Effector memory CD8-positive, alpha-beta T cell (primary cell): ENCODE data around the gene NAIF1.

Experiments
- ATAC-seq: fragments of 150-1000 bp; cut with Tn5 transposase; replicated peaks from 2 replicates; pipeline ENCODE4 v1.10.0; 2021; ENCODE audit warnings: mild to moderate bottlenecking, moderate library complexity
- DNase-seq, 3 experiments: peaks; one replicate each; pipeline ENCODE4 v3.0.0; 2021
- H3K27ac Mint-ChIP-seq, 2 donors: one replicate each; pipeline ENCODE4 v1.8.0; 2022; ENCODE audit warnings: mild to moderate bottlenecking in 2 of 2, mixed read lengths in 2 of 2, moderate library complexity in 2 of 2
- H3K27me3 Mint-ChIP-seq, 2 donors: one replicate each; pipeline ENCODE4 v1.8.0; 2022; ENCODE audit warnings: mixed read lengths in 2 of 2
- H3K36me3 Mint-ChIP-seq: one replicate; pipeline ENCODE4 v1.8.0; 2022; ENCODE audit warnings: mild to moderate bottlenecking, moderate library complexity, mixed read lengths; ENCODE audit not compliant: insufficient read depth
- H3K4me1 Mint-ChIP-seq, 2 donors: one replicate each; pipeline ENCODE4 v1.8.0; 2022; ENCODE audit warnings: low read depth in 2 of 2, mixed read lengths in 2 of 2
- H3K4me3 Mint-ChIP-seq, 2 donors: one replicate each; pipeline ENCODE4 v1.8.0; 2022; ENCODE audit warnings: mild to moderate bottlenecking in 2 of 2, mixed read lengths in 2 of 2, moderate library complexity in 2 of 2
- H3K9me3 Mint-ChIP-seq, 2 donors: one replicate each; pipeline ENCODE4 v1.8.0; 2022; ENCODE audit warnings: mixed read lengths in 2 of 2

The NAIF1 gene

DNA sequence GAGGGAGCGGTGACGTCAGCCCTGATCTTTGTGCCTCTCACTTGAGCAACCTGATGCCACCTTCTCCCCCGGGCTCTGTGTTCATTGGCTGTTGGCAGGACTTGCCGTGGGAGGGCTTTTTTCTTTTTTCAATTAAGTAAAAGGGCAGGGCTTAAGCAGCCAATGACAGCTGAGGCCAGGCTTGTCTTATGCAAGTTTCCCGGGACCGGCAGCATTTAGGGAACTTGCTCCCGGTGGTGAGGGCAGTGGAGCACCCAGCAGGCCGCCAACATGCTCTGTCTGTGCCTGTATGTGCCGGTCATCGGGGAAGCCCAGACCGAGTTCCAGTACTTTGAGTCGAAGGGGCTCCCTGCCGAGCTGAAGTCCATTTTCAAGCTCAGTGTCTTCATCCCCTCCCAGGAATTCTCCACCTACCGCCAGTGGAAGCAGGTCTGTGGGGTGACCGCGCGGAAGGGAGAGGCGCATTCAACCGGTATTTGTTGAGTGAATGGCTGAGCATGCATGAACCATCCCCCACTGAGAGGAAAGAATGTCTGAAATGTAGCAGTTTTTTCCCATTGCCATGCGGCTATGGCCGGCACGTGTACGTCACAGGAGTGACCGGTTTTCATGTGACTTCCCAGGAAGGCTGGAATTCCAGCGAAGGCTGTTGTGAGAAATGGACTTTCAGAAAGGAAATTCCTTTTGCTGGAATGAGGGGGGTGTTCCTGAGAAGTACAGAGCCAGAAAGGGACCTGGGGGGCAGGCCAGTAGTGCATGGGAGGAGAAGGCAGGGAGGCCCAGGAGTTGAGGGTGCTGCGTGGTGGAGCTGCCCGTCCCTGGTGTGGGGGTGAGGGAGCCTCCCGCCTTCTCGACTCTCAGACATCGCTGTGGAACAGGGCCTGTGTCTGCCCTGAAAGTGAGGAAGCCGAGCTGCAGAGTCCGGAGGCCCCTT lies 31.4 kb upstream of the NAIF1 start:
- DNase-seq (no peak), ATAC-seq (peak; percentile 40)
- Mint-ChIP-seq H3K4me1 (peaks cover 33 to 40% of the 10 kb centered on the region in 2 donors), H3K4me3 (no peak overlapping the region), H3K36me3 (peaks cover 28% of the 10 kb centered on the region), H3K9me3 (no peaks in the 10 kb centered on the region), H3K27ac (peak overlapping the region; percentile 57 to 60), H3K27me3 (no peaks in the 10 kb centered on the region)

DNA sequence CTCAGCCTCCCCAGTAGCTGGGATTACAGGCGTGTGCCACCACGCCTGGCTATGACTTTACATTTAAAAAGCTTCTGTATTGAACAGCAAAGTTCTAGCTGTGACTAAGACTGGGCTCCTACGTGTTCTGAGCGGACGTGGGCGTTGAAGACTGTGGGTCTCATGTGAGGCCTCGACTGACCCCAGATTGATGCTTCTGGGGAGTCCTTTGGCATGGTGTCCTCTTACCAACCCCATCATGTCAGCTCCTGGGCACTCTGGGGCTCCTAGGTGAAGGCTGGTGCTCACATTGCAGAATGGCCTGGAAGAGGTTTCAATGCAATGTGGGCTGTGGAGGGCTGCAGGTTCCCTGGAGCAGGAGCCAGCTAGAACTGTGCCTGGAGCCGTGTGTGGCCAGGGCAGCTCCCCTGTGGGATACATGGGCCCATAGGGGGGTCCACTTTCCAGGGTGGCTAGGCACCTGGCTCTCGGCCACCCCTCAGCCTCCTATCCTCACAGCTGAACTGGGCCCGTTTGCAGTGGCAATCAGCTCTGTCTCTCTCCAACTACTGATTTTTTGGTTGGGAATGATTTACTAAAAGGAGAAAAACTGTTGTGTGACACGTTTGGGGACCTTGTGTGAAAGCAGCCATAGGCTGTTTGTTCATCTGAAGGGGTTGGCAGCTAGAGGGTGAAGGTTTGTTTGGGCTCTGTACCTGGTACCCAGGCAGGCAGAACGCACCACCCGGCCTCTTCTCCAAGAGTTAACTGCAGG lies 30.6 kb upstream of the NAIF1 start:
- H3K27me3 Mint-ChIP-seq = no peaks in the 10 kb centered on the region
- H3K36me3 Mint-ChIP-seq = peaks cover 21% of the 10 kb centered on the region
- ATAC-seq (no peak), DNase-seq (no peak)
- H3K9me3 Mint-ChIP-seq = no peaks in the 10 kb centered on the region
- H3K4me1 Mint-ChIP-seq = peaks cover 37 to 41% of the 10 kb centered on the region in 2 donors
- H3K27ac Mint-ChIP-seq = peak overlapping the region in 1 of 2 donors; percentile 57
- H3K4me3 Mint-ChIP-seq = no peak overlapping the region

DNA sequence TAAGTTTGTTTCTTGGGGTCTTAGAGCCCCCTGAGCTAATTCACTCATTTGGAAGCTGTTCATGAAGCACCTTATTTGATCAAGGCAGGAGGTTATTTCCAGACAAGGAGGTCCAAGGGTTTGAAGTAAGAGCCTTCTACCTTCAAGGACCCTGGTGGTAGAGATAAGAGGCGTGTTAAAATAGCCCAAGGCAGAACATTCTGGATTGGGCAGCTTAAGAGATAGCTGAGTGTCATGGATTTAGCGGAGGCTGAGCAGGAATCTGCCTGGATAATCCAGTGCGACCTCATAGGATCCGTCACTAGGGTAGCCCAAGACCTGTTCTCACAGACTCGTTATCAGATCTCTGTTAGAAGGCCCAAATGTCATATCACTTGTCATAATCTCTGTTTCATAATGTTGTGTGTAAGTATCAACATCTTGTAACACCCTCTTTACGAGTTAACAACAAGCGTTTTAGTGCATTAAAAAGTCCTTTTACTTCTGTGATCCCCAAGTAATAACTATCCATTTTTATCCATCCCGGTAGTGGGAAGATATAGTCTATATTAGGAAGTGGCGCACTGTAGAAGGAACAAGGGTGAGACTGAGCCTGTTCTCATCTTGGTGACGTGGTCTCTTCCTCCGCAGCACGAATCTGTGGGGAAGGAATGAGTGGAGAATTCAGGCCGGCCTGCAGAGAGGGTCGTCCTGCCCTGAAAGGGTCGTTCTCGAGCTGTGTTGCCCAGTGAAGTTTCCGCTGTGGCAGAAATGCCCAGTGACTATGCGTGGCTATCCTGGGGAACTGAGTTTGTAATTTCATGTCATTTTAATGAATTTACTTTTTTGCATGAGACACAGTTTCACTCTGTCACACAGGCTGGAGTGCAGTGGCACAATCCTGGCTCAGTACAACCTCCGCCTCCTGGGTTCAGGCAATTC lies 29.8 kb upstream of the NAIF1 start:
- DNase-seq (no peak), ATAC-seq (no peak)
- H3K27ac Mint-ChIP-seq = peak overlapping the region in 1 of 2 donors; percentile 57
- peaks cover 42 to 44% of the 10 kb centered on the region in 2 donors for H3K4me1 Mint-ChIP-seq
- no peaks in the 10 kb centered on the region for H3K27me3 Mint-ChIP-seq
- no peaks in the 10 kb centered on the region for H3K9me3 Mint-ChIP-seq
- H3K4me3 Mint-ChIP-seq = no peak overlapping the region
- H3K36me3 Mint-ChIP-seq = peaks cover 13% of the 10 kb centered on the region

DNA sequence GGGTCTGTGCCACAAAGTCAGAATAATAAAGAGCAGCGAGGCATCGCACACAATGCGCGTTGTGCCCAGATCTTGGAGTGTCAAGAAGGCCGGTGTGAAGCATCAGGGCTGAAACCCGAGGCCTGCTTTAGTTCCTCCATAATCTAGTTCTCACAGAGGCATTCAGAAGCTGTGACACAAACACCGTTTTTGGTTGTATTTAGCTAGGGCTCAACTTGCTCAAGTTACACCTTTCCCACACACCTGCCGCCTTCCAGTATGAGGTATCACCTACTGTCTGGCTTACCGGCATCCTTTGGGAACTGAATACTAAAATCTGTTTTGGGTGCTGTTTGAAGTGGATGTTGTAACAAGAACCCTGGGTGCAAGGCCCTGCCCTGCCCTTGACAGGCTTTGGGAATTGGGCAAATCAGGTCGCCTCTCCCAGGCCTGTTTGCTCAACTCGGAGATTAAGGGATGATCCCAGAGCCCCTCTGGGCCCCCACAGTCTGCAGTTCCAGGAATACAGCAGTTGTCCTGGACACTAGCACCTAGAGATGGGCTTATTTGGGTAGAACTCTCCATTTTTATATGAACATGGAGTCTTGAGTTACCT lies 27.9 kb upstream of the NAIF1 start:
- Mint-ChIP-seq H3K27me3 (no peaks in the 10 kb centered on the region), H3K9me3 (no peaks in the 10 kb centered on the region), H3K4me3 (no peak overlapping the region), H3K4me1 (peaks cover 47 to 53% of the 10 kb centered on the region in 2 donors), H3K27ac (peak overlapping the region; percentile 59 to 64), H3K36me3 (peaks cover 5% of the 10 kb centered on the region)
- ATAC-seq = no peak
- DNase-seq = no peak

DNA sequence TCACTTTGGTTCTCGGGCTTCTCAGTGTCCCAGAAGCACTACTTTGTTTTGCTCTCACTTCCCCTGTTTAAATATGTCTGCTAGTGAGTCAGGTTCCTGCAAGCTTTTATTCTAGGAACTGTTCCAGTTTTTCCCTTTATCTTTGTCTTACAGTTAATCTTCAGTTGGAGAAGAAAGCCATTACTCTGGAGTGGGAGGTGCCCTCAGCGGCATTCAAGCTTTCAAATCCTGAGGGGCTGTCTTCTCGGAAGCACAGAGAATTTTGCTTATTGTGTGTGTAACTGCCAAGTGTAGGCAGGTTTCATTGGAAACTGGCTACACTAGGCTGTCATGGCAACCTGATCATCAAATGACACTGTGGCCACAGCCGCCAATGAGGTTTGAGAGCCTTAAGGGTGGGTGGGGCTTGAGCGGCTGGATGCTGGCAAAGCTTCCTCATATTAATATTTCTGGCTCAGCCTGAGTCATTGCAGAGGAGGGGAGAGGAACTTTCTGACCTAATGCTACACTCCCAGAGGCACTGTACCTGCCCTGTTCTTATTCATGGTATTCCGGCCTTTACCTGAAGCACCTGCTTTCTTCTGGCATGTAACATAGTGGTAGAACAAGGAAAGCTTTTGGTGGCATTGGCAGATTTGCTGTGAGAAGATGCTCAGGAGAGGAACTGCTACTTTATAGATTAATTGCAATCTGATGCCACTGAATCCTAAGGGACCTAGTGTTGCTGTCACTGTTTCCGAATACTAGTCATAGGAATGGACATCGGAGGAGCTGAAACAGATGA lies 27.2 kb upstream of the NAIF1 start:
- no peaks in the 10 kb centered on the region for H3K9me3 Mint-ChIP-seq
- no peaks in the 10 kb centered on the region for H3K27me3 Mint-ChIP-seq

DNA sequence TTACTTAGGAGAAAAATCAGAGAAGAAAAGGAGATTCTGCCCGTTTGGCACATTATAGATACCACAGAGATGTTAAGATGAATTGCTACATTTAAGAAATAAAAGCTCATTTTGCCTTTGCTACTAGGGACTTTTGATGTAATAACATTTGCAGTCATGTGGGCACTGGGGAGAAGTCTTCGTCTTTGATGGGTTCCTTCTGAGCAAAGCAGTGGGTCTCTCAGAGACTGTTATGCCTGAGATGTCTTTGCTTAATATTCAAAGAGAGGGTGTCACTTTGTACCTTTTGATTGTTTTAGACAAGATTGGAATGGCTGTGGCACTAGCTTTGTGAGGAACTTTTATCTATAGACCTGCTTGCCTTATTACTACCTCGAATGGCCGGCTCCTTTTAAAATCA lies 25.9 kb upstream of the NAIF1 start:
- H3K27ac Mint-ChIP-seq = peak overlapping the region; percentile 75 to 87
- ATAC-seq = no peak
- peaks cover 8% of the 10 kb centered on the region for H3K36me3 Mint-ChIP-seq
- H3K4me1 Mint-ChIP-seq = peaks cover 36 to 57% of the 10 kb centered on the region in 2 donors
- H3K9me3 Mint-ChIP-seq = no peaks in the 10 kb centered on the region
- no peaks in the 10 kb centered on the region for H3K27me3 Mint-ChIP-seq
- H3K4me3 Mint-ChIP-seq = no peak overlapping the region
- DNase-seq = no peak

More for the DNA sequence above, 27.2 kb upstream of the NAIF1 start:
- peak overlapping the region; percentile 59 to 64 for H3K27ac Mint-ChIP-seq
- H3K4me1 Mint-ChIP-seq = peaks cover 44 to 57% of the 10 kb centered on the region in 2 donors
- no peak overlapping the region for H3K4me3 Mint-ChIP-seq
- peak; percentile 86 for ATAC-seq
- peak in 1 of 3 experiments; percentile 29 for DNase-seq
- peaks cover 5% of the 10 kb centered on the region for H3K36me3 Mint-ChIP-seq

DNA sequence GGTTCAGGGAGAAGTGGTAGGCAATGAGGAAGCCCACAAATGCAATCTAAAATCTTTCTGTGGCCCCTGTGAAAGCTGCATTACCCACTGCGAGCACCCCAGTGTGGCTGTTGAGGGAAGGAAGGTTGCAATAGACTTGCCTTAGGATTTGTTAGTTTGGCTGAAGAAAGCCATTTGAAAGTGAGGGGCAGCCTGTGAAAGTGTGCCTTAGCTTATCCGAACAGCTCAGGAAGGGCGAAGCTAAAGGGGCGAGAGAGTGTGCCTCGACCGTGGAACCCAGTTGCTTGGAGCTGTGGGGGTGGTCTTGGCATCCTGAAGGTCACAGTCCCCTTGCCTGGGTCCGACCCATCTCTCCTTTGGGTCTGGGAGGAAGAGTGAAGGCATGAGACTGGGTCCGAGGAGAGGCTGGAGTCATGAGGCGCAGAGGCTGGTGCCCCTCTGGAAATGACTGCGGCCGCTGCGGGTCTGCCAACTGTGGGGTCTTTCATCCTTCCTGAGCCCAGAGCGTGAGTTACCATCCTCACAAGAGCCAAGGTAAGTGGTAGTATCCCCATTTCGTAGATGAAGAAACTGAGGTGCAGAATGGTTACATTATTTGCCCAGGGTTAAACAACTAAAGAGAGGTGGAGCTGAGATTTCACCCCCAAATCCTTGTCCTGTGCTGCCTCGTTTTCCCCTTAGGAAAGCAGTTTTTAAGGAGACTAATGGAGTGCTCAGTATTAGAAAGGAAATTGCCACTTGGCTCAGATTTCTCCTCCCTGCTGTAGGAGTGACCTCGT lies 25.3 kb upstream of the NAIF1 start:
- DNase-seq (no peak), ATAC-seq (no peak)
- H3K4me1 Mint-ChIP-seq = peaks cover 38 to 63% of the 10 kb centered on the region in 2 donors
- H3K4me3 Mint-ChIP-seq = no peak overlapping the region
- H3K36me3 Mint-ChIP-seq = peaks cover 14% of the 10 kb centered on the region
- no peaks in the 10 kb centered on the region for H3K9me3 Mint-ChIP-seq
- peak overlapping the region; percentile 75 to 87 for H3K27ac Mint-ChIP-seq
- no peaks in the 10 kb centered on the region for H3K27me3 Mint-ChIP-seq

DNA sequence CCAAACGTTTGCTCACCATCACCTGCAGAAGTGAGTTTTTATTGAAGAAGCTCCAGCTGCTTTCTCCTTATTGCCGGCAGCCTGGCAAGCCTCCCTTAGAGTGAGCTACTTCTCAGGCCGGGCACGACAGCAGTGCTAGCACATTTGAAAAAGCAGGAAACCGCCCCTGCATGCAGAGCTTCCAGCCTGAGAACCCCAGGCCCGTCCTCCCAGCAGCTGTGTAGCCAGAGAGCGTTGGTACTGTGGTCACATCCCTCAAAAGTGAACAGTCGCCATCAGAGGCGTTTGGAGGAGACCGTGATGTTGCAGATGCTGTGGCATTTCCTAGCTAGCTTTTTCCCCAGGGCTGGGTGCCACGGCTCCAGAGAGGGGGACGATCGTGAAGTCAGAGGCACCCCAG lies 24.5 kb upstream of the NAIF1 start:
- ATAC-seq = no peak
- Mint-ChIP-seq H3K4me1 (peaks cover 36 to 61% of the 10 kb centered on the region in 2 donors), H3K27ac (peak overlapping the region; percentile 73 to 87), H3K4me3 (peak overlapping the region in 1 of 2 donors; percentile 28), H3K9me3 (no peaks in the 10 kb centered on the region), H3K27me3 (no peaks in the 10 kb centered on the region), H3K36me3 (peaks cover 17% of the 10 kb centered on the region)
- no peak for DNase-seq

DNA sequence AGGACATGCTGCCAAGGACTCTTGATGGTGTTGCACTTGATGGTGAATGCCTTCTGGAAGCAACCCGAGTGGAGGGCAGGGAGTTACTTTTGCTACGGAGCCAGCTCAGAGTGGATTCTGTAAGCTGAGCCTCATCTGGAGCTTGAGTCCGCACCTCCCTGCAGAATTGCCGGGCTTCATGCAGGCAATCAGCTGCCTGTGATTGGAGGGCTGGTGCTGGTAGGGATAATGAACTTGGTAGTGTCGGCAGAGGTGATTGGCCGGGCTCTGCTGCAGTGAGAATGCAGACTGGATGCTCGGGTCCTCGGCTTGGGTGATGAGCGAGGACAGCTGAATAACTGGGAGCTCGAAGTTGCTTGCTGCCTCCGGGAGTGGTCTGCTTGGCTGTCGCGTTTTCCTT lies 24.0 kb upstream of the NAIF1 start:
- Mint-ChIP-seq H3K36me3 (peaks cover 20% of the 10 kb centered on the region), H3K9me3 (no peaks in the 10 kb centered on the region), H3K4me1 (peaks cover 36 to 59% of the 10 kb centered on the region in 2 donors), H3K27me3 (no peaks in the 10 kb centered on the region), H3K4me3 (no peak overlapping the region), H3K27ac (peak overlapping the region in 1 of 2 donors; percentile 55)
- no peak for ATAC-seq
- no peak for DNase-seq

DNA sequence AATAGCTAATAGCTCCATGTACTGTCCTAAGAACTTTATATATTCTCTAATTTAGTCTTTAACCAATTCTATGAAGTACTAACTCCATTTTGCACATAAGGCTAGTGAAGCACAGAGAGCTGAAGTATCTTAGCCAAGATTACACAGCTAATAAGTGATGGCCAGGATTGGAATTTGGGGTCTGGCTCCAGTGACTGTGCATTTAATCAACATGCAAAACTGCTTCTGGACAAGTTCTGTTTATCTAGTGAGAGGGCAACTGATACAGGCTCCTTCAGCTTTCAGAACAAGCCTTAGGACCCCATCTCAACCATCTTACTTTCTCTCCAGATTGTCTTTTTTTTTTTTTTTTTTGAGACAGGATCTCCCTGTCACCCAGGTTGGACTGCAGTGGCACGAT lies 22.2 kb upstream of the NAIF1 start:
- no peaks in the 10 kb centered on the region for H3K27me3 Mint-ChIP-seq
- no peak overlapping the region for H3K4me3 Mint-ChIP-seq
- no peak for ATAC-seq
- peaks cover 30% of the 10 kb centered on the region for H3K36me3 Mint-ChIP-seq
- H3K9me3 Mint-ChIP-seq = no peaks in the 10 kb centered on the region
- H3K4me1 Mint-ChIP-seq = peaks cover 38 to 66% of the 10 kb centered on the region in 2 donors
- DNase-seq = no peak
- H3K27ac Mint-ChIP-seq = no peak overlapping the region

DNA sequence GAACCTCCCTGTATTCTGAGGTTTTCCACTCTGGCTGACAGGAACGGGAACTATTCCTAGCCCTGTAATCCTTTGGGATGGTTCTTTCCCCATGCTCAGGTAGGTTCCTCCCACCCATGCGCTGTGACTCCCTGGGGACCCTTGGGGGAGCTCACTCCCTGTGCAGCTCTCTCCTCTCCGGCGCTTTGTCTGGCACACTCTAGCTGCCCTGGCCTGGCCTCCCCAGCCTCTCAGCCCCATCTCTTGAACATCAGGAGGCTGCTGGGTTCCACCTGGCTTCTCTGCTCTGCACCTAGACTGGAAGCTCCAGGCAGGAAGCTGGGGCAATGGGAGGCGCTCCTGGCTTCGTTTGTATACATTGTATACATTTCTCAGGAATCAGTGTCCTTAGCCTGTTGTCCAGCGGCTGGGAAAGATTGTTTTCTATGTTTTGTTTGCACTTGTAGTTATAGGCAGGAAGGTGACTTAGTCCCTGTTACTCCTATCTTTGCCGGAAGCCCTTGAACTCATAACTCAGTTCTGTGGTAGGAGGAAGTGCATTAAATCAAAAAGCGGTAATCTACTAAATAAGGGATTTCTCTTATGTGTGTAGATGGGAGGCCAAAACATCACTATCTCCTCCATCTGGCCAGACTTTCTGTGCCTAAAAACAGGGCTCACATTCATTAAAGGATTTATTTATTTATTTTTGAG lies 21.3 kb upstream of the NAIF1 start:
- Mint-ChIP-seq H3K27me3 (no peaks in the 10 kb centered on the region), H3K4me1 (peaks cover 38 to 67% of the 10 kb centered on the region in 2 donors), H3K9me3 (no peaks in the 10 kb centered on the region), H3K4me3 (no peak overlapping the region), H3K36me3 (peaks cover 30% of the 10 kb centered on the region), H3K27ac (no peak overlapping the region)
- no peak for DNase-seq
- no peak for ATAC-seq
